ENCODE results near the gene HPCAL4.

HPCAL4 gene

DNA sequence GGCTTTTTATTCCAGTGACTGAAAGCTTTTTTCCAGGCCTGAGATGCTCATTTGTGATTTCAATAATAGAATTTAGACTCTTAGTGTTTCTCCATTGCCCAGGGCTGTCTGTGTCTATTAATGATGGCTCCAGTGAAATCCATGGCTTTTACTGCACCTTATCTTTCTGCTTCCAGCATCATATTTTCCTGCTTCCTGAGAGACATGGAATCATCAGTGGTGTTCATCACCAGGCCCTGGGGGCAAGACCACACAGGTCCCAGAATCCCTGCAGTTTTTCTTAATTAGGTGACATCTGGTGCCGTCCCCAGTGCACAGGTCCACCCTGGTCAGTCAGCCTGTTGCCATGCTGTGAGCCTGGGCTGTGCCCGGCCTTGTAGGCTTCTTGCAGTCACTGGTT, 34.8 kb downstream of the HPCAL4 start:
- Histone ChIP-seq H3K9me3 (ENCODE audit: control insufficient read depth, low read length) (no peaks in the 10 kb centered on the region), H4K91ac (ENCODE audit: low read length) (no peak overlapping the region), H3K4me2 (ENCODE audit: low read length, poor library complexity, severe bottlenecking) (no peak overlapping the region), H2BK5ac (ENCODE audit: low read depth, low read length, poor library complexity, severe bottlenecking) (no peak overlapping the region), H3K9ac (ENCODE audit: low read length) (no peak overlapping the region), H3K18ac (ENCODE audit: low read depth in 1 of 2, low read length in 2 of 2) (no peak overlapping the region), H2AFZ (ENCODE audit: low read depth, low read length) (no peak overlapping the region), H3K23ac (ENCODE audit: low read length in 2 of 2) (no peak overlapping the region), H3K4me3 (ENCODE audit: insufficient read depth in 1 of 2, low read depth in 1 of 2, low read length in 2 of 2) (no peak overlapping the region), H2BK12ac (ENCODE audit: low read length in 2 of 2) (no peak overlapping the region), H2BK120ac (ENCODE audit: low read depth, low read length) (no peak overlapping the region), H2AK5ac (ENCODE audit: low read length, severe bottlenecking) (no peak overlapping the region), H3K79me1 (replicated peaks; ENCODE audit: low read length, poor library complexity, severe bottlenecking) (no peaks in the 10 kb centered on the region), H2BK15ac (ENCODE audit: low read depth, poor library complexity, severe bottlenecking) (no peak overlapping the region), H4K8ac (ENCODE audit: low read length) (no peak overlapping the region), H3K36me3 (ENCODE audit: control insufficient read depth in 1 of 2, insufficient read depth in 2 of 2, low read depth in 1 of 2, low read length in 2 of 2) (no peaks in the 10 kb centered on the region), H3K27me3 (ENCODE audit: control insufficient read depth in 1 of 2, insufficient read depth in 1 of 2, low read length in 2 of 2) (peaks cover 66 to 70% of the 10 kb centered on the region in 2 experiments), H3K14ac (ENCODE audit: low read length in 2 of 2) (no peak overlapping the region), H3K27ac (ENCODE audit: low read length, poor library complexity, severe bottlenecking) (no peak overlapping the region), H3K4ac (ENCODE audit: low read depth in 1 of 2, low read length in 2 of 2) (no peak overlapping the region), H3K4me1 (ENCODE audit: control insufficient read depth, insufficient read depth, low read depth, low read length) (no peaks in the 10 kb centered on the region)
- no peak for DNase-seq
- 40% methylated on average over 2 of the region's 2 CpGs for WGBS

DNA sequence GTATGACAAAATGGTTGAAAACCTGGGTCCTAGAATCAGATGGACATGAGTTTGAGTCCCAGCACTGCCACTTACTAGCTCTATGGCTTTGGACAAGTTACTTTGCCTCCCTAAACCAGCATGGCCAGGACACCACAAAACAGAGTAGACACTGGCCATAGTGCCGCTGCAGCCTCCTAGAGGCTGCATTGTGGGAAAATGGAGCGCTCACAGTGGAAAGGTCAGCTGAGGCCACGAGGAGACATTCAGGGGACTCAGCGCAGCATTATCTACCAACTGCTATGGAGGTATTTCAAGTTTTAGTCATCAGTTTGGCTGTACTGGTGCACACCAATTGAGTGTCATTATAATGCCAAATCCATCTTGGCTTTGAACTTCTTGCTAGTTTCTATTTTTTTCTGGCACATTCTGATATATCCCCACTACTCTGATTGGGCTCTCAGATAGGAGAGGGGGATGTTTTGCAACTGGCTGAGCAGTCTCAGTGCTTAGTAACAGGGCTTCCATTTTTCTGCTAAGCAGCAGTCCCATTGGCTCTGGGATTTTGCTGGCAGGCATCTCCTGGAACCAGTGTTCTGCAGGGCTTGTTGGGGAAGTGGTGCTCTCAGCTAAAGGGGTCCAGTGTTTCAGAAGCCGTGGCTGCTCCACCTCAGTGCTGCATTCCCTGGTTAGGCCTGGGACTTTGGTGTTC, 35.5 kb downstream of the HPCAL4 start:
- Histone ChIP-seq H3K14ac (ENCODE audit: low read length in 2 of 2) (no peak overlapping the region), H2BK12ac (ENCODE audit: low read length in 2 of 2) (no peak overlapping the region), H3K4me2 (ENCODE audit: low read length, poor library complexity, severe bottlenecking) (no peak overlapping the region), H3K4me3 (ENCODE audit: insufficient read depth in 1 of 2, low read depth in 1 of 2, low read length in 2 of 2) (no peak overlapping the region), H2AK5ac (ENCODE audit: low read length, severe bottlenecking) (no peak overlapping the region), H3K27me3 (ENCODE audit: control insufficient read depth in 1 of 2, insufficient read depth in 1 of 2, low read length in 2 of 2) (peaks cover 64 to 67% of the 10 kb centered on the region in 2 experiments), H3K36me3 (ENCODE audit: control insufficient read depth in 1 of 2, insufficient read depth in 2 of 2, low read depth in 1 of 2, low read length in 2 of 2) (no peaks in the 10 kb centered on the region), H2AFZ (ENCODE audit: low read depth, low read length) (no peak overlapping the region), H3K27ac (ENCODE audit: low read length, poor library complexity, severe bottlenecking) (no peak overlapping the region), H4K91ac (ENCODE audit: low read length) (no peak overlapping the region), H2BK5ac (ENCODE audit: low read depth, low read length, poor library complexity, severe bottlenecking) (no peak overlapping the region), H2BK120ac (ENCODE audit: low read depth, low read length) (no peak overlapping the region), H3K23ac (ENCODE audit: low read length in 2 of 2) (no peak overlapping the region), H3K9me3 (ENCODE audit: control insufficient read depth, low read length) (no peaks in the 10 kb centered on the region), H2BK15ac (ENCODE audit: low read depth, poor library complexity, severe bottlenecking) (no peak overlapping the region), H3K18ac (ENCODE audit: low read depth in 1 of 2, low read length in 2 of 2) (no peak overlapping the region), H3K9ac (ENCODE audit: low read length) (no peak overlapping the region), H4K8ac (ENCODE audit: low read length) (no peak overlapping the region), H3K79me1 (replicated peaks; ENCODE audit: low read length, poor library complexity, severe bottlenecking) (no peaks in the 10 kb centered on the region), H3K4me1 (ENCODE audit: control insufficient read depth, insufficient read depth, low read depth, low read length) (no peaks in the 10 kb centered on the region), H3K4ac (ENCODE audit: low read depth in 1 of 2, low read length in 2 of 2) (no peak overlapping the region)
- no peak for DNase-seq
- WGBS = 78% methylated on average over 5 of the region's 5 CpGs

DNA sequence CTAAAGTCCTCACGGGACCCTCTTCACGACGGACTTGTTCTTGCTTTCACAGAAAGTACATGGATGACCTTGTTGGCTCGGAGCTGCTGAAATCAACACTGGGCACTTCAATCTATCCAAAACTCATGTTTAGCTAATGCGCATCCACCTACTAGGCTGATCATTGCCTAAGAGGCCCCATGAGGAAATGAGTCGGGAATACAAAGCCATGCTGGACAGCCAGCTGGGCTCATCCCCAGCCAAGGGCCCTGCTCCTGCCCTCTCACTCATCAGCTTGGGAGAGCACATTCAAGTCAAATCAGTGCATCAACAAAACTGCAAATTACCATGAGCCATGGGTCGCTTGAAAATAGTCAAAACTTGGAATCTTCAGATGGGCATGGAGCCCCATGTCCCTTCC, 36.9 kb downstream of the HPCAL4 start:
- Histone ChIP-seq H3K9ac (ENCODE audit: low read length) (no peak overlapping the region), H3K4me1 (ENCODE audit: control insufficient read depth, insufficient read depth, low read depth, low read length) (no peaks in the 10 kb centered on the region), H2BK120ac (ENCODE audit: low read depth, low read length) (no peak overlapping the region), H3K36me3 (ENCODE audit: control insufficient read depth in 1 of 2, insufficient read depth in 2 of 2, low read depth in 1 of 2, low read length in 2 of 2) (no peaks in the 10 kb centered on the region), H3K14ac (ENCODE audit: low read length in 2 of 2) (no peak overlapping the region), H3K4ac (ENCODE audit: low read depth in 1 of 2, low read length in 2 of 2) (no peak overlapping the region), H3K27ac (ENCODE audit: low read length, poor library complexity, severe bottlenecking) (no peak overlapping the region), H3K18ac (ENCODE audit: low read depth in 1 of 2, low read length in 2 of 2) (no peak overlapping the region), H4K91ac (ENCODE audit: low read length) (no peak overlapping the region), H2AFZ (ENCODE audit: low read depth, low read length) (no peak overlapping the region), H3K27me3 (ENCODE audit: control insufficient read depth in 1 of 2, insufficient read depth in 1 of 2, low read length in 2 of 2) (peaks cover 58 to 62% of the 10 kb centered on the region in 2 experiments), H4K8ac (ENCODE audit: low read length) (no peak overlapping the region), H3K9me3 (ENCODE audit: control insufficient read depth, low read length) (no peaks in the 10 kb centered on the region), H2AK5ac (ENCODE audit: low read length, severe bottlenecking) (no peak overlapping the region), H2BK5ac (ENCODE audit: low read depth, low read length, poor library complexity, severe bottlenecking) (no peak overlapping the region), H3K4me3 (ENCODE audit: insufficient read depth in 1 of 2, low read depth in 1 of 2, low read length in 2 of 2) (no peak overlapping the region), H3K23ac (ENCODE audit: low read length in 2 of 2) (no peak overlapping the region), H2BK15ac (ENCODE audit: low read depth, poor library complexity, severe bottlenecking) (no peak overlapping the region), H3K4me2 (ENCODE audit: low read length, poor library complexity, severe bottlenecking) (no peak overlapping the region), H3K79me1 (replicated peaks; ENCODE audit: low read length, poor library complexity, severe bottlenecking) (no peaks in the 10 kb centered on the region), H2BK12ac (ENCODE audit: low read length in 2 of 2) (no peak overlapping the region)
- DNase-seq = no peak
- WGBS = 84% methylated on average over 7 of the region's 7 CpGs

DNA sequence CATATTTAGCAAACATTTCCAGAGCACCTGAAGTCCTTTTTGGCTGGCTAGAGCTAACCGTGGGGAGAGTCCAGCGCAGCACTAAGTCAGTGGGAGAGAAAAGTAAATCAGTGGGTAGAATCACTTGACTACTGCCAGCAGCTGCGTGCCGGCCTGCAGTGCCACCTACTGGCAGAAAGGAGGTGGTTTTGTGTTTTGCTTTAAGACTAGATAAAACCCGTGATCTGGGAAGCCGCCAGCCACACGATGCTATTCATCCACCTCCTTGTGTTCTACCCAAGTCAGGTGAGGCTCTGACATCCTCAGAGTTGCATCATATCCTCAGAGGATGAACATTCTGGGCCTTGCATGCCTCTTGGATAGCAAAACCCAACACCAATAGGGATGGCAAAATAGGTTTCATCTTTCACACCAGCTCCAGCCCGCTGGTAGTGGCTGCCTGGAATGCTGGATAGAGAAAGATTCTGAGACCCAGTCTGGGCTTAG, 37.6 kb downstream of the HPCAL4 start:
- Histone ChIP-seq H3K4ac (ENCODE audit: low read depth in 1 of 2, low read length in 2 of 2) (no peak overlapping the region), H2BK120ac (ENCODE audit: low read depth, low read length) (no peak overlapping the region), H3K9me3 (ENCODE audit: control insufficient read depth, low read length) (no peaks in the 10 kb centered on the region), H3K23ac (ENCODE audit: low read length in 2 of 2) (peak overlapping the region in 1 of 2 experiments; percentile 11), H3K14ac (ENCODE audit: low read length in 2 of 2) (no peak overlapping the region), H3K79me1 (replicated peaks; ENCODE audit: low read length, poor library complexity, severe bottlenecking) (no peaks in the 10 kb centered on the region), H2AK5ac (ENCODE audit: low read length, severe bottlenecking) (no peak overlapping the region), H4K91ac (ENCODE audit: low read length) (no peak overlapping the region), H2BK12ac (ENCODE audit: low read length in 2 of 2) (no peak overlapping the region), H3K18ac (ENCODE audit: low read depth in 1 of 2, low read length in 2 of 2) (no peak overlapping the region), H3K4me3 (ENCODE audit: insufficient read depth in 1 of 2, low read depth in 1 of 2, low read length in 2 of 2) (peak overlapping the region in 1 of 2 experiments; percentile 68), H3K36me3 (ENCODE audit: control insufficient read depth in 1 of 2, insufficient read depth in 2 of 2, low read depth in 1 of 2, low read length in 2 of 2) (no peaks in the 10 kb centered on the region), H3K4me1 (ENCODE audit: control insufficient read depth, insufficient read depth, low read depth, low read length) (no peaks in the 10 kb centered on the region), H3K4me2 (ENCODE audit: low read length, poor library complexity, severe bottlenecking) (no peak overlapping the region), H2BK5ac (ENCODE audit: low read depth, low read length, poor library complexity, severe bottlenecking) (no peak overlapping the region), H3K9ac (ENCODE audit: low read length) (peak overlapping the region; percentile 5), H2AFZ (ENCODE audit: low read depth, low read length) (no peak overlapping the region), H4K8ac (ENCODE audit: low read length) (no peak overlapping the region), H3K27me3 (ENCODE audit: control insufficient read depth in 1 of 2, insufficient read depth in 1 of 2, low read length in 2 of 2) (peaks cover 53 to 58% of the 10 kb centered on the region in 2 experiments), H3K27ac (ENCODE audit: low read length, poor library complexity, severe bottlenecking) (no peak overlapping the region), H2BK15ac (ENCODE audit: low read depth, poor library complexity, severe bottlenecking) (no peak overlapping the region)
- DNase-seq = peak; percentile 80
- WGBS = 18% methylated on average over 8 of the region's 8 CpGs
